Subcutaneous adipose tissue (tissue), 4 donors: ENCODE data around the gene MYB. TPM values are rescaled to one million over a fixed set of nuclear protein-coding genes. Genes with fewer than 3 reads are reported as not detected.

Experiments used
- CTCF ChIP-seq: fragments of 450-650 bp; IDR thresholded peaks from one replicate; pipeline ENCODE4 v1.5.1; 2016; ENCODE audit warnings: low read depth, mild to moderate bottlenecking, control low read depth, antibody characterized with exemption, moderate library complexity
- total RNA-seq, 4 donors: library from RNA; depleted of rRNA; stranded (reverse); fragments of >200 nt; gene quantifications; one replicate each; pipeline ENCODE4 v1.1.0, GENCODE V29; 2016

MYB gene
- total RNA-seq, 4 donors from 2014 or later, result 0.33 to 2.2 (median 0.68) TPM; not detected in 1

- no peak for TF ChIP-seq CTCF
Observed at GRCh38 chr6:135233686-135234491, 52.8 kb downstream of the MYB start.

GRCh38 chr6:135234492-135234780 is 53.3 kb downstream of the MYB start:
- no peak for TF ChIP-seq CTCF

- no peak for TF ChIP-seq CTCF
Observed at GRCh38 chr6:135235716-135236115, 54.6 kb downstream of the MYB start.

- TF ChIP-seq CTCF, result no peak
Observed at GRCh38 chr6:135236319-135236718, 55.2 kb downstream of the MYB start.

GRCh38 chr6:135236732-135237131 is 55.6 kb downstream of the MYB start:
- no peak for TF ChIP-seq CTCF

- TF ChIP-seq CTCF, result no peak
Observed at GRCh38 chr6:135240711-135241110, 59.6 kb downstream of the MYB start.

GRCh38 chr6:135243871-135244796 is 63.0 kb downstream of the MYB start:
- no peak for TF ChIP-seq CTCF
